Ammon's horn (tissue), 1 donor: ENCODE results near the gene CBX2.
"Not testable (repeated sequence)": the region's sequence is repeated elsewhere in the genome, so short reads cannot be mapped to it uniquely, and the experiment has no call there.

ENCODE experiments used
- DNase-seq: peaks from one replicate; pipeline ENCODE4 v3.0.0-alpha.2; 2016; ENCODE audit warnings: low spot score

Gene CBX2

DNA sequence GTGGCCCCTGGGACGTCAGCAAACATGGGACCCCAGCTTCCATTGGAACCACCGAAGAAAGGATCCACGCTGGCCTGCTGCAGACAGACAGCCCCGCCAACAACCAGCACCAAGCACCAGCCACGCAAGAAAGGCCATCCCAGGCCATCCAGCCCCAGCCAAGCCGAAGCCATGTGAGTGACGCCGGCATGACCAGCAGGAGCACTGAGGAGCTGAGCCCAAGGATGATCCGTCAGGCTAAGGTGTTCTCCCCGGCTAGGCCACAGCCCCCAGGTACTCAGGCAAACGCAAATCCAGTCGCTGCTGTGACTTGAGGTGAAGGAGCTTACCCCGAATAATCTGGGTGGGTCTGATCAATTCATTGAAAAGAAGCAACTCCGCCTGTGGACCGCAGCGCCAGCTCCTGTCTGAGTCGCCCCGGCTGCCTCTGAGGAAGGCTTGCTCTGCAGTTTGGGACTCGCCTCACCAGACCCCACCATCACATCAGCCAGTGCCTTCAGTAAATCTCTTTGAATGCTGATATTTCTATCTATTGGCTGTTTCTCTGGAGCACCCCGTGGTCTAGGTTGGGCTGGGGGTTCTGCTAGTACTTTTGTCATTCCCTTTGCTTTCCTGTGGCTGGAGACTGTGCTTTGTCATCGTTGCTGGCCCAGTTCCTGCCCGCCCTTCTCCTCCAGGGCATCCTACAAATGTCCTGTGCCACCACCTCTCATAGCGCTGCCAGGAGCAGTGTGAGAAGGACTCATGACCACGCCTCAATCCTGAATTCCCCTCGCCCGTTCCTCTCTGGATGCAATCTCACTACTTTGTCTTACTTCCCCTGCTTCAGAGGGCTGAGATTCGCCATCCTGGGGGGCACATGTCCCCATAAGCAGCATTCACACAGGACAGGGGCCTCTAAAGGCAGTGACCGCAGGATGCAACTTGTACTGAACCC is 8.1 kb upstream of the CBX2 start:
- DNase-seq: no peak

DNA sequence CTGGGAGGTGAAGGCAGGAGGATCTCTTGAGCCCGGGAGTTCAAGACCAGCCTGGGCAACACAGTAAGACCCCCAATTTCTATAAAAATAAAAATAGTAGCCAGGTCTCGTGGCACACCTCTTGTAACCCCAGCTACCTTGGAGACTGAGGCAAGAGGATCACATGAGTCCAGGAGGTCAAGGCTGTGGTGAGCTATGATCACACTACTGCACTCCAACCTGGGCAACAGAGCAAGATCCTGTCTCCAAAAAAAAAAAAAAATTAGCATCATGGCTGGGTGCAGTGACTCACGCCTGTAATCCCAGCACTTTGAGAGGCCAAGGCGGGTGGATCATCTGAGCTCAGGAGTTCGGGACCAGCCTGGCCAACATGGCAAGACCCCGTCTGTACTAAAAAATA is 6.7 kb upstream of the CBX2 start:
- no peak for DNase-seq

DNA sequence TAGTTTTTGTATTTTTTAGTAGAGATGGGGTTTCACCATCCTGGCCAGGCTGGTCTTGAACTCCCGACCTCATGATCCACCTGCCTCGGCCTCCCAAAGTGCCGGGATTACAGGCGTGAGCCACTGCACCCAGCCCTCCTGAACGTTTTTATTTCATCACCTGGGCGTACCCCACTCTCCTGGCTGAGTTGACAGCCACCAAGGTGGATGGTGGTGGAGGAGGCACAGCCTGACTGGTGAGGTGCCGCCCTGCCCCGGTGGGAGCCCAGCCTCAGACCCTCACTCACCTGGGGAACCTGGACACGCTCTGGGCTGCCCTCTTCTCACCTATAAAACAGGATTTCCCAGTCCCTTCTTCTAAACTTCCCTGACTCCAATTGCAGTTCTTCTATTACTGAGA is 5.2 kb upstream of the CBX2 start:
- DNase-seq: not testable (repeated sequence)

DNA sequence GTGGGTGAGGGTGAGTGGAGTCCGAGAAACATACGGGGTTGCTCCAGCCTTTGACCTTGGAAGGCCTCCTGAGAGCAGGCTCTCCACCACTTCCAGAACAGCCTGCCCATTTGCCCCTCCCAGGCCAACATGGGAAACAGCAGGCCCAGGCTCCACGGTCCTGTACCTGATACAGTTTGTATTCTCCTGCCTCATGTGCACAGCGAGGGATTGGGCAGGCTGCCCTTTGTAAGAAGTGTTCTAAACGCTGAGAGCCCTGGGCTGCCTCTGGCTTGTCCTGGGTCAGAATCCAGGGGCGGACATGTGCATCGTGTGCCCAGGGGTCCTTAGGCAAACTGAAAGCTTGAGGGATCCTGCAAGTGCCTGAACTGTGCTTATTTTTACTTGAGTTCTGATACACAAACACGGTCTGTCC is 3.4 kb upstream of the CBX2 start:
- no peak for DNase-seq

DNA sequence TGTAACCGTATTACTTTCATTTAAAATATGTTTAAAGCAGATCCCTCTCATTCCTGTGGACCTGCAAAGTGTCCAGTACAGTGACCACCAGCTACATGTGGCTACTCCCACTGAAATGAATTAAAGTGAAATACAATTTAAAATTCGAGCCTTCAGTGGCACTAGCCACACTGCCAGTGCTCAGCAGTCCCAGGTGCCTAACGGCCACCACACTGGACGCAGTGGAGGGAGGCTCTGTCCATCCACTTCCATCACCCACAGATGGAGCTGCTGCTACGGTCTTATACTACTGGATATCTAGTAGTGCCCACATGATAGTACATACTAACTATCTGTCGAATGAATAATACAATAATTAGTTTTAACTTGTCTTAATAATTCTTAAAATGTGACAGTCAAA is 2.3 kb upstream of the CBX2 start:
- no peak for DNase-seq

DNA sequence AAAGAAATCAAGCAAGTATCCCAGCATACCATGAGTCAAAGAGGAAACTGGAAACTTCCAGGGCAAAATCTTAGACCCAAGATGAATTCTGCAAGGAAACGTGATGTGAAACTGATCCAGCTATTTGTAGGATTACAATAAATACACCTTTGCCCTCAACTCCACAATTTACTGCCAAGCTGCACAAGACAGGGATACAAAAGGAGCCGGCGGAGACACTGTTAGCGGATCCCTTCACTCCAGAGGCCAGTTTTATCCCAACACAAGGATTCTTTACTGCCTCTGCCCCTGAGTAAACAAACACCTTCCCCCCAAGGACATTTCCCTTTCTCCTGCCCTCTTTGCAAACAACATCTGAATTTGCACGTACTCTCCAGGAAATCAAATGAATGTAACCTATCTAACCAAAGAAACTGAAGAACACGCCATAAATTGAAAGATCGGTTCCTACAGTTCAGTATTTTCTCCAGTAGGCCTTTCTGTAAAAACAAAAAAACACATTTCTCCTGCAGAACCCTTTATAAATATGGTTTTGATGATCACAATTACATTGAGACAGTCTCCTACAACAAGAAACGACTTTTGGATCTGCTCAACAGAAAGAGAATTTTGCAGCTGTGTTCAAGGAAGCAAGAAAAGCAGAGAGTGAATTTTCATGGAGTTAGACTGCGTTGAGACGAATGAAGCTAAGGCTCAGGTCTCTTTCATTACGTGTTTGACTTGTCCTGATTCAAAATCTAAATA is 1.4 kb upstream of the CBX2 start:
- DNase-seq: no peak

DNA sequence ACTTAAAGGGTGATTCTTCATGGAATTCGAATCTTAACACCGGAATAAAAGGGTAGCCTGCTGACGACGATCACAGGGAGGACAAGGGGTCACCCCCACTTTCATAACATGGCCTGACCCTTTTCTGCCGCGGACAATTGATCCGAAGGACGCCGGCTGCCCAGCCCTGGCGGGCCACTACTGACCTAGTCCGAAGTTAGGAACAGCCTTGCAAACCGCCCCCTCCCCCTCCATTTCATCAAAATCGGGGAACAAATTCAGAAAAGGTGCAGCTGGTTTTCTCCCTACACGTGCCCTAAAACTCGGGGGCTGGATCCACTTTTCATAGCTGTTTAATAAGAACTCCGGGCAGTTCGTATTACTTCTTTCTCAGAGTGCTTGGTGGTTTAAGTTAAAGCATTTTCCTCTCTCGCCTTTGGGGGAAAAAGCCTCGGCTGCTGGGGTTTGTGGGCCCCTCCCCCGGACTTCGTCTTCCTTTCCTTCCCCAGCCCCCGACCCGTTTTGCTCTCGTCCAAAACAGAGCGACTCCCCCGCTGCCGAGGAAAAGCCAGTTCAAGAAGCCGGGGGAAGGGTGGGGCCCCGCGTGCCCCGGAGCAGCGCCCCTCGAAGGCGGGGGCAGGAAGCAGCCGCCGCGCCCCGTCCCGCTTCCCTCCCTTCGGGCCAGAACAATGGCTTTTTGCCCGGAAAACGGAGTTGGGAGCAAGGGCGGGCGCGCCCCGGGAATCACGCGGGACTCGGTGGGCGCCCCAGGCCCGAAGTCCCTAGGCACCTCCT is 641 bp upstream of the CBX2 start:
- DNase-seq: peak; percentile 61

DNA sequence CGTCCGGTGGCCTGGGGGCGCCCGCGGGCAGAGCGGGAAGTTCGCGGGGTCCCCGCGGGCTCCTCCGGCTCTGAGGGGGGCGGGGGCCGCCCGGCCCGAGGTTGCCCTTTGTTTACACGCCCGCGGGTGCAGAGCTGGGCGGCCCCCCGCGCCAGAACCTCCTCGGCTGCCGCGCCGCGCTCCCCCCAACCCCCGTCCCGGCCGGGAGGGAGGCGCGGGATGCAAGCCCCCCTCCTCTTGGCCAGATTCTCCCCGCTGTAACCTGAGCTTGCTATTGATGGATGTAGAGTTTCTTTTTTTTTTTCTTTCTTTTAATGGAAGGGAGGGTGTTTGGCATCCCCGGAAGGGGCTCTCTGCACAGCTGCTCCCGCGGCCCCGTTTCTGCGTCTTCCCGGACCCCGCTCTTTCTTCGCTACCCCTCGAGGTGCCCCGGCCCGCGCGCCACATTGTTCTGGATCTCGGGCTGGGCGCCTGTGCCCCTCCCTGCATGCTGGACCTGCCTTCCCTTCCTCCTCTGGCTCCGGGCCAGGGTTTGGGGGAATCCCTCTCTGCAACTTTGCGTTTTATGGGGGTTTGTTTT is 646 bp downstream of the CBX2 start:
- no peak for DNase-seq

DNA sequence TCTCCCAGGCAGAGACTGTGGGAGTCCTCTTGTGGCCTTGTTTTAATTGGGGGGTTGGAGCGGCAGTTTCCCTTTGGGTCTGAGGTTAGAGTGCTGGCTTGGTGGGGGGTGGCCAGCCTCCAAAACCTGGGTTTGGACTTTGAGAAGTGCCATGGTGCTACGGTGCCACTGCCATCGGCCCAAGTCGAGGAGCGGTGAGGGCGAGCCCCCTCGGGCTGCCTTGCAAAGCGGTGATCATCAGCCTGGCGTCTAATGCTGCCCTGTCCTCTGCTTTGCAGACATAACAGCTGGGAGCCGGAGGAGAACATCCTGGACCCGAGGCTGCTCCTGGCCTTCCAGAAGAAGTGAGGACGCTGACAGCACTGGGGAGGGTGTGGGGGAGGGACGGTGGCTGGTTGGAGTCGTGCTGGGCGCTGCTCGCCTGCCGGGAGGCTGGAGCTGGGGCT is 1.2 kb downstream of the CBX2 start:
- no peak for DNase-seq

DNA sequence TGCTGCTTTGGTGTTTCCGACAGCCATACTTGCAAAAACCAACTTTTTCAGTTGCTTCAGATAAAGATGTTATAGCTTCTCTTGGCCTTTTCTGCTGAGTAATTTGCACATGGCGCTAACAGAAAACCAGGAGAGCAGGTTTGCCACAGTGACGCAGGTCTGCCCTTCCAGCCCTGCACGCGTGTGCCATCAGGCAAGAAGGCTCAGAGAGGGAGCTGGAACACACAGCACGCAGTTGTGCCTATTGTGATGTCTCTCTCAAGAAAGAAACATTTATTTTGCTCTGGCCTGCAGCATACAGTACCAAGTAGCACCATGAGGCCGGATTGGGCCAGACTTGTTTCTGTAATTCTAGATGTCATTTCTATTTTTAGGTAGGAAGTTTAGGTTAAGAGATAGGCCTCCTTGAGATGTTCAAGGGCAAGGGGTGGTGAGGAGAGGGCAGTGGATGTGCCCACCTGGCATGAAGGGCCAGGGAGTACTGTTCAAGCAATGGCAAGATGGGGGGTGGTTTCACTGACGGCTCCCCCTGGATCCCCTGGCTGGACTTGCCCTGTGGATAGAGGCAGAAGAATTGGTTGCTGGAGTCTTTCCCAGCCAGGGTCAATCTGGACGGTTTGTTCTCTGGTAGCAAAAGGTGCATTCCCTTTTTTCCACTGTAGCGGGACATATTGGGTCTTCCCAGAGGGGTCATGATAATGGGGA is 1.9 kb downstream of the CBX2 start:
- no peak for DNase-seq

DNA sequence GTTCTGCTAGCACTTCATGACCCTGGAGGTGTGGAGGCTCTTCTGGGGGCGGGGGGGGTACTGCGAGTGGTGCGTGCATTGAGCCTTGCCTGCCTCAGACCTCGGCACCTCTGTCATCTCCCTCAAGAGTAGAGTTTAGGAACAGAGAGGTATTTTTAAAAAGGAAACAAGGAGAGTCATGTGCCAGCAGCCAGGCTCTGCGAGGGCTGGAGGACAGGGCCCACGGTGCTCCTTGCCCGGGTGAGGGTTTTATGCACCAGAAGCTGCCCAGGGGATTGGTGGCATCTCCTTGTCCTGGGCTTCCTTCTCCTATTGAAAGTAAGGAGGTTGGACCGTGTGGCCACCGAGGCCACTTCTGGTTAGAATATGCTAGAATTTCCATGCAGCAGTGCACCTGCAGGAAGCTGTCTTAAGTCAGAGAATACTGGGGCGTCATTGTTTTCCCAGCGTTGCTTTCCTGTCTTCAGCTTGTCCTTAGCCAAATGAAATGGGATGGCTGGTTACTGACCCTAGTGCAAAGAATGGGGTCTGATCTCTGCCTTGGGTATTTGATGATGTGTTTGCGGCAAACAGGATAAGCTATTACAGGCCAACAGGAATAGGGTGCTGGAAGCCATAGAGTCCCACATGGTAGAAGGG is 3.2 kb downstream of the CBX2 start:
- no peak for DNase-seq

DNA sequence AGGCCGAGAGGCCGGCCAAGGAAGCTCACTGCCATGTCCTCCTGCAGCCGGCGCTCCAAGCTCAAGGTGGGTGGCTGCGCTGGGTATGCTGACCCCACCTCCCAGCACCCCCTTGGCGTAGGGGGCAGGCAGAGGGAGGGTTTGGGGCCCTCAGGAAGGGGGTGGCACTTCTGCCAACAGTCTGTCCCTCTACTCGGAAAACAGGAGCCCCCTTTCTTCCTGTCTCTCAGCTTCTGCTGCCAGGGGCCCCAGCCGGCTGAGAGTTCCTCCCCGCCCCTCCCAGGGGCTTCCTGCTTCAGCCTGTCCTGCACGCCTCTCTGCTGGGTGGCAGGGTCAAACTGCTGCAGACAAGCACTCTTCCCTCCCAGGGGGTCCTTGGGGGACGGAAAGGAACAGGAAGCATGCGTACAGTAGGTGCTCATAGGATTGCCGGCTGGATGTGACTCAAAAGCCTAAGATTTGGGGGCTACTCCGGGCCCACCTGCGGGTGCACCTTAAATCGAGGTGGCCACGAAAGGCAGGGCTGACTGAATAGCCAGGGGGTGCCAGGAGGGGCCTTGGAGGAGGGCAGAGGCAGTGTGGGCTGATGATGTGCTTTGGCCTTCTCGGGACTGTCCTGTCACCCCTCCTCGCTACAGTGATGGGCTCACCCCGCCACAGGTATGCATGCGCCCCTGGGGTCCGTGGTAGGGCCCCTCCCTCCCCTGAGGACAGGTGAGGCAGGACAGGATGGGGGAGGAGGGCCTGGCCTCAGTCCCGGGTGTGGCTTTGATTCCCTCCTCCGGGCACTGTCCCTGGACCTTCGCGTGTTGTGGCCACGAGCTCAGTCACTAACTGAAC is 4.0 kb downstream of the CBX2 start:
- DNase-seq: no peak

DNA sequence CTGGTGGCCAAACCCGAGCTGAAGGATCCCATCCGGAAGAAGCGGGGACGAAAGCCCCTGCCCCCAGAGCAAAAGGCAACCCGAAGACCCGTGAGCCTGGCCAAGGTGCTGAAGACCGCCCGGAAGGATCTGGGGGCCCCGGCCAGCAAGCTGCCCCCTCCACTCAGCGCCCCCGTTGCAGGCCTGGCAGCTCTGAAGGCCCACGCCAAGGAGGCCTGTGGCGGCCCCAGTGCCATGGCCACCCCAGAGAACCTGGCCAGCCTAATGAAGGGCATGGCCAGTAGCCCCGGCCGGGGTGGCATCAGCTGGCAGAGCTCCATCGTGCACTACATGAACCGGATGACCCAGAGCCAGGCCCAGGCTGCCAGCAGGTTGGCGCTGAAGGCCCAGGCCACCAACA is 5.9 kb downstream of the CBX2 start:
- DNase-seq: no peak

DNA sequence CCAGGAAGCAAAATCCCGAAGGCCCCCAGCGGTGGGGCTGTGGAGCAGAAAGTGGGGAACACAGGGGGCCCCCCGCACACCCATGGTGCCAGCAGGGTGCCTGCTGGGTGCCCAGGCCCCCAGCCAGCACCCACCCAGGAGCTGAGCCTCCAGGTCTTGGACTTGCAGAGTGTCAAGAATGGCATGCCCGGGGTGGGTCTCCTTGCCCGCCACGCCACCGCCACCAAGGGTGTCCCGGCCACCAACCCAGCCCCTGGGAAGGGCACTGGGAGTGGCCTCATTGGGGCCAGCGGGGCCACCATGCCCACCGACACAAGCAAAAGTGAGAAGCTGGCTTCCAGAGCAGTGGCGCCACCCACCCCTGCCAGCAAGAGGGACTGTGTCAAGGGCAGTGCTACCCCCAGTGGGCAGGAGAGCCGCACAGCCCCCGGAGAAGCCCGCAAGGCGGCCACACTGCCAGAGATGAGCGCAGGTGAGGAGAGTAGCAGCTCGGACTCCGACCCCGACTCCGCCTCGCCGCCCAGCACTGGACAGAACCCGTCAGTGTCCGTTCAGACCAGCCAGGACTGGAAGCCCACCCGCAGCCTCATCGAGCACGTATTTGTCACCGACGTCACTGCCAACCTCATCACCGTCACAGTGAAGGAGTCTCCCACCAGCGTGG is 6.5 kb downstream of the CBX2 start:
- no peak for DNase-seq

DNA sequence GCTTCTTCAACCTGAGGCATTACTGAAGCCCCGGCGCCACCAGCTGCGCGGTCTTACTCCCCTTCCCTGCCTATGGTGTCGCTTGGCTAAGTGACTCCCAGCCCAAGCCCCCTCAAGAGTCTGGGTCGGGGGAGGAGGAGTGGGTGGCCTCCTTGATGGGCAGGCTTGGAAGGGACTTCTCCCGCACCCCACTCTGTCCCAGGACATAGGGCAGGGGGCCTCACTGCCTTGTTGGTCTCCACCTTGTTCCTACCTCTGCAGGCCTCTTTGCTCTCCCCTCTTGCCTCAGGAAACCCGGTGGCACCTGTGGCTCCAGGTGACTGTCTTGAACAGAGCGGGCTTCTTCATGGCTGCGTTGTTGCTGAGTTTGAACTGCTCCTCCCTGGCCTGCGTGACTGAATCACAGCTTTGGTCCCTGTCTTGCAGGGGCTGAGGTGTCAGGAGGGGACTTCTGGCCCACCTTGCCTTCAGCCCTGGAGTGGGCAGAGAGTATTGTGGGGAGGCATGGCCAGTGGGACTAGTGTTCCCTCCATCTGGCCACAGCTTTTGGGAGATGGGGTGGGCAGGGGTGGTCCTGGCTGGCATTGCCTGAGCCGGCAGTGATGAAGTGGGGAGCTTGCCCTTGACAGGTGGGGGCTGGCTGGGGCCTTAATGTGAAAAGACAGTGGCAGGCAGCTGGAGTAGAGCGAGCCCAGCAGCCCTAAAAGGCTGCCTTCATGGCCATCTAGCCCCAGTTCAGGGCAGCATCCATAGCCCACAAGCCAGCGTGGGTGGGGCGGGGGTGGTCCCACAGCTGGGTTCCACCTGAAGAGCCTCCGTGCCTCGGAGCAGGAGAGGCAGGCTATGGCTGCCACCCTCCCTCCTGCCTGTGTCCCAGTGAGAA is 7.3 kb downstream of the CBX2 start:
- no peak for DNase-seq

DNA sequence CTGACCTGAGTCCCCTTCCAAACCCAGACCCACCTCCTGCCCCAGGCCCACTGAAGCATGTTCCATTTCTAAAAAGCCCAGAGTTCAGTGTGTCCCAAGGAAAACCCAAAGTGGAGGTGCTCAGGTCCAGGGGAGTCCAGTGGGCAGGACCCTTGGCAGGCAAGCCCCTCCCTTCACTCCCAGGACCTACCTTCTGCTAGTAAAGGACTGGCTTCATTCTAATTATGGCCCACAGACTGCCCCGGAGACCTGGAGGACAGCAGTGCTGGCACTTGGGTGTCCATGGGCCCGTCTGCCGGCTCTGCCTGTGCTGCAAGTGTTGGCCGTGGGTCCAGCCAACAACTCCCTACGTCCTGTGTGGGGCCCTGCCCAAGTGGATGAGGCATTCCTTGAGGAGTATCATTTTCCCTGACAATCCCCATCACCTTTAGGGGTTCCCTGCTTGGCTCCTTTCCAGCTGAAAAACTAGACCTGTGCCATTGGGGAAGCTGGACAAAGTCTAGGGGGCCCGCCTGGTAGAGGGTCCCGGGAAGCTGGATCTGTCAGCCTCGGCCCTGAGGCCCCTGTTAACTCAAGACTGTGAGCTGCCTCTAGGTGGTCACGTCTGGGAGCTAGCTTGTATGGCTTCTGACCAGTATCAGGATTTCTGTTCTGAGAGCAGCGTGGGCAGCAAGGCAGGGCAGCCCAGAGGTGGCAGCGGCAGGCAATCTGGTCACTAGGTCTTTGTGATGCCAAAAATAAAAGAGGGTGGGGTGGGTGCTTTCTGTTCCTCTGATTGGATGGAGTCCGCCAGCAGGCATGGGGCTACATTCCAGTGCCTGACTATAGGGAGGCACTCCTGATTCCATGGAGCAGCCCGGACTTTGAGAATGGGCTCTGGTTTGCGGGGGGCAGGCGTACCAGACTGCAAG is 8.2 kb downstream of the CBX2 start:
- DNase-seq: no peak

DNA sequence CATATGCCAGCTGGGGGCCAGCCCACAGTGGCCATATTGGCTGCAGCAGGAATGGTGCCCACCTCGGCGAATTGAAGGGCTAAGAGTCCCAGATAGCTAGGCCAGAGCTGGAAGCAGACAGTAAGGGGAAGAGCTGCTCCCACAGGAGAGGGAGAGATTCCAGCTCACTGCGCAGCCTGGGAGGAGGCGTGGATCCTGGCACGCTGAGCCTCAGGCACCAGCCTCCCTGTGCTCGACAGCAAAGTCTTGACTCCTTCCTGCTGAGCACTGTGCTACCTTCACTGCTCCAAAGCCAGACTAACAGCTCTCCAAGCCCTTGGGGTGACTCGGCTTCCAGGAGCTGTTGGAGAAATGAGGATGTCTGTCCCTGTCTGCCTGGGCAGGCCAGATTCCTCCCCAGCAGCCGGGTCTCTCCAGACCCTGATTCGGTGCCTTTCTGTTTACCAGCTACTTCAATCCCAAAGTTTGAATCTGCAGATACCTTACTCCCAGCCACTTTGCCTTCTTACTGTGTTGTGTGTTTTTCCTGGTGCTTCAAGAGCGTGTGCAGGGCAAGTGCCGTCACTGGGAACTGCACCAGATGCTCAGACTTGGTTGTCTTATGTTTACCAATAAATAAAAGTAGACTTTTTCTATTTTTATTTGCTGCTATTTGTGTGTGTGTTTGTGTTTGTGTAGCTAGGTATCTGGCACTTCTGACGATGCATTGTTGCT is 9.1 kb downstream of the CBX2 start:
- DNase-seq: peak; percentile 67
